SK-MEL-5 (cell line): Measurements from ENCODE around the gene SSBP2. TPM values are rescaled to one million over a fixed set of nuclear protein-coding genes. Genes with fewer than 3 reads are reported as not detected.

ENCODE experiments used
- DNase-seq: peaks from one replicate; pipeline ENCODE4 v3.0.0-alpha.2; 2016; ENCODE audit warnings: low read depth, low spot score
- in situ Hi-C: cut with HindIII; loops from 2 replicates; pipeline ENCODE4 v1.10.0; 2016; ENCODE audit warnings: low sequenced_read_pairs, high pct_unique_total_duplicates, low pct_unique_long_range_greater_than_20kb
- total RNA-seq: library from RNA; depleted of rRNA; stranded (reverse); fragments of >200 nt; shearing (Covaris generic); gene quantifications from 2 replicates; pipeline ENCODE4 v1.2.3, GENCODE V29; 2014

The SSBP2 gene
- total RNA-seq, 1 experiment from 2014 or later: 4.0 TPM

- DNase-seq: no peak
- in situ Hi-C loops: no loop called here
These were observed 22.3 kb upstream of the SSBP2 start for GRCh38 chr5:81773161-81773560.

- no peak for DNase-seq
- in situ Hi-C loops: no loop called here
These were observed 21.6 kb upstream of the SSBP2 start for GRCh38 chr5:81772488-81772887.

GRCh38 chr5:81768935-81769452 is 18.1 kb upstream of the SSBP2 start:
- peak; percentile 29 for DNase-seq
- in situ Hi-C loops: no loop called here

- DNase-seq: no peak
- in situ Hi-C loops: no loop called here
These were observed 17.0 kb upstream of the SSBP2 start for GRCh38 chr5:81767938-81768337.

- in situ Hi-C loops: no loop called here
- DNase-seq: no peak
These were observed 16.2 kb upstream of the SSBP2 start for GRCh38 chr5:81767097-81767496.

GRCh38 chr5:81766611-81767010 is 15.7 kb upstream of the SSBP2 start:
- in situ Hi-C loops: no loop called here

GRCh38 chr5:81763294-81763928 is 12.5 kb upstream of the SSBP2 start:
- in situ Hi-C loops: no loop called here

More at GRCh38 chr5:81766611-81767010, 15.7 kb upstream of the SSBP2 start:
- no peak for DNase-seq

GRCh38 chr5:81762853-81763252 is 12.0 kb upstream of the SSBP2 start:
- DNase-seq: no peak
- in situ Hi-C loops: no loop called here

More at GRCh38 chr5:81763294-81763928, 12.5 kb upstream of the SSBP2 start:
- no peak for DNase-seq

- in situ Hi-C loops: no loop called here
These were observed 11.5 kb upstream of the SSBP2 start for GRCh38 chr5:81762401-81762800.

GRCh38 chr5:81761970-81762369 is 11.1 kb upstream of the SSBP2 start:
- in situ Hi-C loops: no loop called here
- no peak for DNase-seq

More at GRCh38 chr5:81762401-81762800, 11.5 kb upstream of the SSBP2 start:
- no peak for DNase-seq

GRCh38 chr5:81761270-81761669 is 10.4 kb upstream of the SSBP2 start:
- in situ Hi-C loops: no loop called here
- DNase-seq: no peak

- in situ Hi-C loops: no loop called here
- peak; percentile 34 for DNase-seq
These were observed 9.6 kb upstream of the SSBP2 start for GRCh38 chr5:81760521-81760920.

- no peak for DNase-seq
- in situ Hi-C loops: no loop called here
These were observed 8.7 kb upstream of the SSBP2 start for GRCh38 chr5:81759632-81760005.

GRCh38 chr5:81757404-81757803 is 6.5 kb upstream of the SSBP2 start:
- no peak for DNase-seq
- in situ Hi-C loops: no loop called here

- in situ Hi-C loops: no loop called here
- DNase-seq: no peak
These were observed 5.1 kb upstream of the SSBP2 start for GRCh38 chr5:81756016-81756415.

- peak; percentile 35 for DNase-seq
- in situ Hi-C loops: no loop called here
These were observed 4.4 kb upstream of the SSBP2 start for GRCh38 chr5:81755320-81755719.

GRCh38 chr5:81754621-81755020 is 3.7 kb upstream of the SSBP2 start:
- in situ Hi-C loops: no loop called here
- DNase-seq: no peak

GRCh38 chr5:81753429-81753828 is 2.5 kb upstream of the SSBP2 start:
- no peak for DNase-seq
- in situ Hi-C loops: no loop called here

GRCh38 chr5:81752644-81752963 is 1.7 kb upstream of the SSBP2 start:
- in situ Hi-C loops: no loop called here
- DNase-seq: no peak
